NCI-H345 treated with DMSO at 0.1 percent for 48 hours (cell line): Measurements from ENCODE around the gene OR51G1.
"Not testable (repeated sequence)": the region's sequence is repeated elsewhere in the genome, so short reads cannot be mapped to it uniquely, and the experiment has no call there.

Source experiments
- DNase-seq: peaks from one replicate; lab custom pipeline; 2025; ENCODE audit not compliant: unreplicated experiment; lab: John Stamatoyannopoulos, UW

Gene OR51G1

GRCh38 chr11:4924239-4924638, at the start of gene OR51G1:
TSS of gene OR51G1 (minus strand) at chr11:4924339. CDS start at chr11:4924339, 0 bp downstream.
- DNase-seq, result no peak

- no peak for DNase-seq
Observed at GRCh38 chr11:4962816-4963215, 38.7 kb upstream of the OR51G1 start.

- no peak for DNase-seq
Observed at GRCh38 chr11:4960877-4961276, 36.7 kb upstream of the OR51G1 start.

GRCh38 chr11:4957396-4957795, 33.3 kb upstream of the OR51G1 start:
- DNase-seq, result no peak

GRCh38 chr11:4955613-4956012, 31.5 kb upstream of the OR51G1 start, which contains the start of gene OR51A2:
TSS of gene OR51A2 (minus strand) at chr11:4955713. CDS start at chr11:4955713, 0 bp downstream.
- DNase-seq, result not testable (repeated sequence)

- DNase-seq, result no peak
Observed at GRCh38 chr11:4947505-4947904, 23.4 kb upstream of the OR51G1 start, which contains the start of gene OR51A4. TSS of gene OR51A4 (minus strand) at chr11:4947605. CDS start at chr11:4947100, 505 bp downstream.

- DNase-seq, result no peak
Observed at GRCh38 chr11:4936745-4937144, 12.6 kb upstream of the OR51G1 start.

GRCh38 chr11:4932751-4933150, 8.6 kb upstream of the OR51G1 start:
- no peak for DNase-seq

GRCh38 chr11:4926608-4927007, 2.5 kb upstream of the OR51G1 start:
- no peak for DNase-seq

- DNase-seq, result no peak
Observed at GRCh38 chr11:4922304-4922703, 1.8 kb downstream of the OR51G1 start.

- DNase-seq, result no peak
Observed at GRCh38 chr11:4921796-4922195, 2.3 kb downstream of the OR51G1 start.

GRCh38 chr11:4919250-4919649, 4.9 kb downstream of the OR51G1 start, which contains the start of gene OR51G2:
TSS of gene OR51G2 (minus strand) at chr11:4919350. CDS start at chr11:4915663, 3,687 bp downstream.
- DNase-seq, result no peak

GRCh38 chr11:4916581-4916980, 7.6 kb downstream of the OR51G1 start:
- DNase-seq, result no peak

- no peak for DNase-seq
Observed at GRCh38 chr11:4903484-4903883, 20.7 kb downstream of the OR51G1 start, which contains the start of gene OR51A7. TSS of gene OR51A7 (plus strand) at chr11:4903783. CDS start at chr11:4907370, 3,587 bp downstream.

GRCh38 chr11:4891996-4892640, 32.0 kb downstream of the OR51G1 start:
- no peak for DNase-seq

- no peak for DNase-seq
Observed at GRCh38 chr11:4890279-4890678, 33.9 kb downstream of the OR51G1 start.

- DNase-seq, result no peak
Observed at GRCh38 chr11:4887591-4887990, 36.5 kb downstream of the OR51G1 start.

- DNase-seq, result no peak
Observed at GRCh38 chr11:4886186-4886585, 38.0 kb downstream of the OR51G1 start.

GRCh38 chr11:4884361-4884760, 39.8 kb downstream of the OR51G1 start:
- DNase-seq, result no peak

GRCh38 chr11:4882543-4882942, 41.6 kb downstream of the OR51G1 start:
- DNase-seq, result peak; percentile 56

- DNase-seq, result no peak
Observed at GRCh38 chr11:4881860-4882500, 42.2 kb downstream of the OR51G1 start, which contains the start of gene OR51T1. TSS of gene OR51T1 (plus strand) at chr11:4881900. CDS start at chr11:4881900, 0 bp downstream.

GRCh38 chr11:4881188-4881587, 43.0 kb downstream of the OR51G1 start:
- DNase-seq, result no peak
